HepG2 (cell line): Measurements from ENCODE around the gene ZNF345. TPM values are rescaled to one million over a fixed set of nuclear protein-coding genes. Genes with fewer than 3 reads are reported as not detected.

Experiments
- ATAC-seq: fragments of 200-7000 bp; cut with Tn5 transposase; 3 replicates; pipeline ENCODE4 v1.9.1; 2020; ENCODE audit warnings: mild to moderate bottlenecking, moderate library complexity
- BruUV-seq: library from RNA; stranded (reverse); fragments of 400-500 nt; replicated peaks from 2 replicates; lab custom pipeline; 2021; lab: Mats Ljungman, UMichigan
- CTCF ChIA-PET: fragments of 300-600 bp; formaldehyde crosslinking; extraction: SDS; loops from one replicate; lab custom pipeline; 2021; ENCODE audit warnings: low total read pairs, inconsistent platforms, low intra/inter-chr PET ratio; lab: Yijun Ruan, JAX
- POLR2A ChIA-PET: fragments of 350-600 bp; sonication (Branson Sonifier 250); formaldehyde crosslinking; loops from one replicate; lab custom pipeline; 2020; ENCODE audit warnings: antibody characterized with exemption, inconsistent platforms; lab: Yijun Ruan, JAX
- DNase-seq: peaks from one replicate; pipeline ENCODE4 v3.0.0-alpha.2; 2015; ENCODE audit warnings: low spot score
- FAIRE-seq: peaks from 3 replicates; lab custom pipeline; 2011; peaks lifted over from hg19 to GRCh38; lab: Jason Lieb, UNC
- H2AFZ ChIP-seq: one replicate; pipeline ENCODE4 v1.6.1; 2011; ENCODE audit warnings: low read length, inconsistent platforms
- H3K27ac ChIP-seq: fragments of 300-600 bp; 3 replicates; pipeline ENCODE4 v1.8.0; 2011; ENCODE audit warnings: mixed run types, mild to moderate bottlenecking, mixed read lengths, low read length, inconsistent platforms; ENCODE audit not compliant: insufficient read depth; ENCODE audit errors: extremely low read length
- H3K27me3 ChIP-seq, 2 experiments: fragments of 200-600 bp in 1 of 2; 2 replicates in 1 of 2; 3 replicates in 1 of 2; pipeline versions ENCODE4 v1.6.0 to v1.8.0; 2011; ENCODE audit warnings: low read length in 2 of 2, mild to moderate bottlenecking in 2 of 2, moderate library complexity in 2 of 2, inconsistent platforms in 1 of 2; ENCODE audit not compliant: insufficient read depth in 2 of 2, control insufficient read depth in 1 of 2
- H3K36me3 ChIP-seq, 2 experiments: fragments of 200-600 bp in 1 of 2; replicated peaks in 1 of 2; 2 replicates in 1 of 2; 3 replicates in 1 of 2; pipeline versions ENCODE4 v1.5.1 to v1.8.0; 2011; ENCODE audit warnings: low read length in 2 of 2, inconsistent platforms in 1 of 2; ENCODE audit not compliant: insufficient read depth in 2 of 2, control insufficient read depth in 1 of 2
- H3K4me1 ChIP-seq: 2 replicates; pipeline ENCODE4 v1.5.1; 2012; ENCODE audit warnings: low read length, inconsistent platforms; ENCODE audit not compliant: insufficient read depth
- H3K4me2 ChIP-seq: 2 replicates; pipeline ENCODE4 v1.6.0; 2011; ENCODE audit warnings: low read depth, low read length, inconsistent platforms
- H3K4me3 ChIP-seq, 3 experiments: fragments of 200-600 bp in 1 of 3; sonication (generic), shearing (Covaris generic) in 1 of 3; replicated peaks in 1 of 3; 2 replicates each; pipeline ENCODE4 v1.5.1; 2011 to 2016; ENCODE audit warnings: low read length in 3 of 3, inconsistent platforms in 2 of 3, low read depth in 2 of 3, mild to moderate bottlenecking in 2 of 3, control low read depth in 1 of 3, mixed read lengths in 1 of 3; ENCODE audit not compliant: insufficient read depth in 1 of 3
- H3K79me2 ChIP-seq: one replicate; pipeline ENCODE4 v1.6.1; 2011; ENCODE audit warnings: low read length, inconsistent platforms; ENCODE audit not compliant: insufficient read depth
- H3K9ac ChIP-seq: 2 replicates; pipeline ENCODE4 v1.6.0; 2011; ENCODE audit warnings: mild to moderate bottlenecking, low read depth, low read length, inconsistent platforms; ENCODE audit not compliant: insufficient read depth
- H3K9me3 ChIP-seq: 2 replicates; pipeline ENCODE4 v1.5.1; 2012; ENCODE audit warnings: mild to moderate bottlenecking, low read length
- H4K20me1 ChIP-seq: 2 replicates; pipeline ENCODE4 v1.6.0; 2011; ENCODE audit warnings: inconsistent platforms, mild to moderate bottlenecking, low read length, moderate library complexity; ENCODE audit not compliant: insufficient read depth
- MAFF ChIP-seq: IDR thresholded peaks from 2 replicates; pipeline ENCODE4 v1.6.1; 2011; ENCODE audit warnings: low read depth, low read length, improper control_type of control experiment
- MAFK ChIP-seq, 2 experiments: IDR thresholded peaks in 1 of 2; conservative IDR thresholded peaks in 1 of 2; 2 replicates each; pipeline ENCODE4 v1.6.1; 2011; ENCODE audit warnings: improper control_type of control experiment in 2 of 2, low read length in 2 of 2
- NAIF1 ChIP-seq: sonication (generic); formaldehyde crosslinking; IDR thresholded peaks from 2 replicates; pipeline ENCODE4 v1.5.0; 2020; ENCODE audit warnings: mild to moderate bottlenecking, missing genetic modification reagents, borderline replicate concordance
- ONECUT2 ChIP-seq: sonication (generic); formaldehyde crosslinking; IDR thresholded peaks from 2 replicates; pipeline ENCODE4 v1.4.0; 2020; ENCODE audit warnings: missing genetic modification reagents
- PAWR ChIP-seq: sonication (generic); formaldehyde crosslinking; IDR thresholded peaks from 2 replicates; pipeline ENCODE4 v1.4.0; 2020; ENCODE audit warnings: missing genetic modification reagents, mild to moderate bottlenecking, borderline replicate concordance
- ZBTB37 ChIP-seq: sonication (generic); formaldehyde crosslinking; IDR thresholded peaks from 2 replicates; pipeline ENCODE4 v1.4.0; 2020; ENCODE audit warnings: mild to moderate bottlenecking, missing genetic modification reagents
- ZNF546 ChIP-seq: sonication (generic); formaldehyde crosslinking; conservative IDR thresholded peaks from 2 replicates; pipeline ENCODE4 v1.8.1; 2023; ENCODE audit warnings: mild to moderate bottlenecking, missing genetic modification reagents
- ZNF788 ChIP-seq: sonication (generic); formaldehyde crosslinking; IDR thresholded peaks from 2 replicates; pipeline ENCODE4 v1.5.0; 2020; ENCODE audit warnings: mild to moderate bottlenecking, missing genetic modification reagents, borderline replicate concordance
- WGBS: methylation state at CpG from one replicate; pipeline ENCODE4 v1.1.6; 2017; ENCODE audit warnings: low lambda C conversion rate; 5-methylcytosine and 5-hydroxymethylcytosine counted together
- in situ Hi-C: cut with HindIII; loops from 2 replicates; pipeline ENCODE4 v1.10.0; 2017; ENCODE audit warnings: low pct_unique_long_range_greater_than_20kb; ENCODE audit not compliant: extremely low pct_ligation_motif_present
- intact Hi-C: fragments of 100-400 bp; cut with micrococcal nuclease; formaldehyde crosslinking; loops from one replicate; pipeline ENCODE4 v1.10.0; 2022; ENCODE audit not compliant: unreplicated experiment
- polyA plus RNA-seq, 8 experiments: library from polyadenylated mRNA; depleted of rRNA in 3 of 8; stranded (reverse) in 7 of 8; unstranded in 1 of 8; fragments of >200 nt; fragmentation: Illumina TruSeq in 4 of 8; extraction: Trizol in 4 of 8; gene quantifications; 2 replicates each; pipeline versions ENCODE4 v1.2.1 to v1.2.3, GENCODE V29; 2011 to 2016; ENCODE audit warnings: low read depth in 4 of 8, missing spikeins in 1 of 8, mixed read lengths in 1 of 8; ENCODE audit not compliant: insufficient read depth in 1 of 8
- total RNA-seq, 5 experiments: library from RNA; depleted of rRNA; stranded (reverse); fragments of >200 nt; fragmentation: Illumina TruSeq; extraction: Trizol; gene quantifications; 2 replicates each; pipeline ENCODE4 v1.2.3, GENCODE V29; 2016; ENCODE audit warnings: low read depth in 1 of 5
- TF ChIP-seq, protein P1 (sequence below): sonication (generic); formaldehyde crosslinking; IDR thresholded peaks from 2 replicates; pipeline ENCODE4 v1.5.0; 2020; ENCODE audit warnings: mild to moderate bottlenecking, missing genetic modification reagents

The ZNF345 gene
- total and polyA plus RNA-seq, 2 of the 13 experiments (the other 11 are each of a cell fraction or from before 2014, with no cell fraction given) = 2.6 to 2.9 TPM

DNA sequence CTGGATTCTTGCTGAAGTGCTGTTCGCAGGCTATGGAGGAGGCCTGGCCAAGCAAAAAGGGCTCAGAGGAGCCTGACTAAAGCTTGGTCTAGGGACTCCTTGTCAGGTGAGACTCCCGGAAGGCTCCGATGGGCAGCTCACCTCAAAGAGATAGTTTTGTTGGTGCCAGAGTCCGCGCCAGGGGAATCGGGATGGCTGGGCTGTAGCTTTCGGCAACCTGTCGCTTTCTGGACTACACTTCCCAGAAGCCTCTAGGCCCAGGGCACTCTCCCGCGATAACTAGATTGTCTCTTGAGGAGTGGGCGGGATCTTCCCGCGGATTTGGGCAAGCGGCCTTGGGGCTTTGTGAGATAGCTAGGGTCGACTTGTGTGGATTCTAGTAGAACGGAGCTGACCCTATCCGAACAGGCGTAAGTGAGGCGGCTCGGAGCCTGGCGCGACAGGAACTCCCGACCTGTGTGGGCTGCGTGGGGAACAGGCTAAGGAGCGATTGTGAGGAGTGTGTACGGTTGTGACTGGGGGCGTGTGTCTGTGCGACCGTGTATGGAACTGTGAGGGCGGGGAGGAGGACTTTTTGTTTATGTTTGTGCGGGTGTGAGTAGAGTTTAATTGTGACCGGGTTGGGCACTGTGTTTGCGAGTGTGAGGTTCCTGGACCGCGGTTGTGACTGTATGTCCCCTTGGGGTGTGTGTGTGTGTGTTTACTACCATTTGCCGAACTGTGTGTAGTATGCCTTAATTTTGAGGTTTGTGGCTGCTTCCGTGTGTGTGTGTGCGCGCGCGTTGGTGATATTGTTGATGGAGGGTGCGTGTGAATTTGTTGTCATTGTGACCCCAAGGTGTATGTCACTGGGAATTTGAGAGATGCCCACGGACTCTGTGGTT, at the start of gene ZNF345 (continued):
- TF ChIP-seq PAWR (CRISPR knock-in tag) = 0 out of 2 replicates have a peak, but pooled peaks have one; percentile 52

- ATAC-seq (no peak), FAIRE-seq (no peak), DNase-seq (no peak)
- Histone ChIP-seq H2AFZ (no peak overlapping the region), H3K36me3 (no peaks in the 10 kb centered on the region), H3K9me3 (peaks cover 92% of the 10 kb centered on the region), H3K27me3 (no peaks in the 10 kb centered on the region), H3K79me2 (no peaks in the 10 kb centered on the region), H3K4me2 (no peak overlapping the region), H3K4me3 (no peak overlapping the region), H4K20me1 (no peaks in the 10 kb centered on the region), H3K27ac (no peak overlapping the region), H3K4me1 (no peaks in the 10 kb centered on the region), H3K9ac (no peak overlapping the region)
- in situ Hi-C loops = no loop called here
- TF ChIP-seq MAFK (conservative IDR thresholded peaks at IDR 0.05 in 1 of 2, IDR thresholded peaks at IDR 0.05 in 1 of 2; ENCODE audit: low read length in 2 of 2) = peak; percentile 85 to 93
- peak; percentile 83 for TF ChIP-seq MAFF
- no peak for TF ChIP-seq NAIF1 (CRISPR knock-in tag)
- no peak for TF ChIP-seq ZBTB37 (CRISPR knock-in tag)
- no peak for TF ChIP-seq ZNF546 (CRISPR knock-in tag)
- no peak for TF ChIP-seq ONECUT2
- TF ChIP-seq, protein P1, sequence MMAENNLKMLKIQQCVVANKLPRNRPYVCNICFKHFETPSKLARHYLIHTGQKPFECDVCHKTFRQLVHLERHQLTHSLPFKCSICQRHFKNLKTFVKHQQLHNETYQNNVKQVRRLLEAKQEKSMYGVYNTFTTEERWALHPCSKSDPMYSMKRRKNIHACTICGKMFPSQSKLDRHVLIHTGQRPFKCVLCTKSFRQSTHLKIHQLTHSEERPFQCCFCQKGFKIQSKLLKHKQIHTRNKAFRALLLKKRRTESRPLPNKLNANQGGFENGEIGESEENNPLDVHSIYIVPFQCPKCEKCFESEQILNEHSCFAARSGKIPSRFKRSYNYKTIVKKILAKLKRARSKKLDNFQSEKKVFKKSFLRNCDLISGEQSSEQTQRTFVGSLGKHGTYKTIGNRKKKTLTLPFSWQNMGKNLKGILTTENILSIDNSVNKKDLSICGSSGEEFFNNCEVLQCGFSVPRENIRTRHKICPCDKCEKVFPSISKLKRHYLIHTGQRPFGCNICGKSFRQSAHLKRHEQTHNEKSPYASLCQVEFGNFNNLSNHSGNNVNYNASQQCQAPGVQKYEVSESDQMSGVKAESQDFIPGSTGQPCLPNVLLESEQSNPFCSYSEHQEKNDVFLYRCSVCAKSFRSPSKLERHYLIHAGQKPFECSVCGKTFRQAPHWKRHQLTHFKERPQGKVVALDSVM (CRISPR knock-in tag) = no peak
- TF ChIP-seq ZNF788 = no peak
- ChIA-PET POLR2A (no interaction called here), CTCF (no interaction called here)
- 81% methylated on average over 1 of the region's 1 CpG for WGBS
- no TSS peak for BruUV-seq
- intact Hi-C loops = no loop called here
These were observed 45.3 kb upstream of the ZNF345 start for GRCh38 chr19:36805364-36805763.
